Upper lobe of left lung (tissue), 6 donors: ENCODE data around the gene OR51M1. TPM values are rescaled to one million over a fixed set of nuclear protein-coding genes. Genes with fewer than 3 reads are reported as not detected.
"Not testable (repeated sequence)": the region's sequence is repeated elsewhere in the genome, so short reads cannot be mapped to it uniquely, and the experiment has no call there.

Experiments used
- ATAC-seq, 2 donors: fragments of 200-7000 bp; cut with Tn5 transposase; one replicate each; pipeline ENCODE4 v1.9.1; 2022; ENCODE audit warnings: mild to moderate bottlenecking in 2 of 2, moderate library complexity in 2 of 2; ENCODE audit not compliant: low FRiP score in 2 of 2
- DNase-seq, 2 donors: peaks; one replicate each; pipeline ENCODE4 v3.0.0-alpha.2; 2019 to 2020
- H3K27ac ChIP-seq, 4 donors: fragments of 200-600 bp; sonication (generic); one replicate each; pipeline ENCODE4 v1.5.1; 2016 to 2019
- H3K27me3 ChIP-seq, 4 donors: fragments of 200-600 bp; sonication (generic); one replicate each; pipeline ENCODE4 v1.5.1; 2017 to 2019
- H3K36me3 ChIP-seq, 4 donors: fragments of 200-600 bp; sonication (generic); one replicate each; pipeline ENCODE4 v1.5.1; 2016 to 2019
- H3K4me1 ChIP-seq, 4 donors: fragments of 200-600 bp; sonication (generic); one replicate each; pipeline ENCODE4 v1.5.1; 2018 to 2019
- H3K4me3 ChIP-seq, 4 donors: fragments of 200-600 bp; sonication (generic); one replicate each; pipeline ENCODE4 v1.5.1; 2017 to 2019; ENCODE audit warnings: mild to moderate bottlenecking in 2 of 4, moderate library complexity in 1 of 4
- H3K9me3 ChIP-seq, 4 donors: fragments of 200-600 bp; sonication (generic); one replicate each; pipeline ENCODE4 v1.5.1; 2018 to 2019
- CTCF ChIP-seq, 6 experiments: fragments of 450-650 bp in 4 of 6; fragments of 200-600 bp in 2 of 6; sonication (generic) in 2 of 6; IDR thresholded peaks; one replicate each; pipeline ENCODE4 v1.5.1; 2016 to 2019; ENCODE audit warnings: antibody characterized with exemption in 6 of 6
- EP300 ChIP-seq, 4 donors: sonication (generic); formaldehyde crosslinking; IDR thresholded peaks; one replicate each; pipeline ENCODE4 v1.5.1; 2017; ENCODE audit warnings: antibody characterized with exemption in 4 of 4, control low read depth in 2 of 4
- POLR2A ChIP-seq, 4 donors: fragments of 450-650 bp; IDR thresholded peaks; one replicate each; pipeline ENCODE4 v1.5.1; 2016 to 2017; ENCODE audit warnings: antibody characterized with exemption in 4 of 4, mild to moderate bottlenecking in 2 of 4
- POLR2AphosphoS5 ChIP-seq, 2 donors: sonication (generic); formaldehyde crosslinking; IDR thresholded peaks; one replicate each; pipeline ENCODE4 v1.5.1; 2017; ENCODE audit warnings: antibody characterized with exemption in 2 of 2
- WGBS, 2 donors: methylation state at CpG; one replicate each; pipeline ENCODE4 v1.1.5; 2017 to 2018; 5-methylcytosine and 5-hydroxymethylcytosine counted together
- total RNA-seq, 6 donors: library from RNA; depleted of rRNA in 4 of 6; stranded (reverse); fragments of >200 nt in 4 of 6; gene quantifications; one replicate each; pipeline versions ENCODE4 v1.1.0 to v1.2.1, GENCODE V29; 2016 to 2021
- donor health status: DM: no; HTN: no; CAD: no; lungs with moderate emphysema.
- donor health status: DM: no; HTN: yes; CAD: no; lungs with severe emphysema.

Gene OR51M1
- total RNA-seq, 6 donors from 2014 or later = not detected

- no peak within 1 kb of the TSS for H3K4me3 ChIP-seq
- no peak within 1 kb of the TSS for H3K27ac ChIP-seq
- TF ChIP-seq EP300 (IDR thresholded peaks at IDR 0.05) = no peak
- TF ChIP-seq POLR2AphosphoS5 (IDR thresholded peaks at IDR 0.05) = no peak
- no peaks in the 10 kb centered on the region for H3K9me3 ChIP-seq
- no peaks in the 10 kb centered on the region for H3K36me3 ChIP-seq
- H3K4me1 ChIP-seq = no peaks in the 10 kb centered on the region
- 74 to 85% methylated on average over 6 of the region's 6 CpGs for WGBS, 2 donors
- H3K27me3 ChIP-seq = no peaks in the 10 kb centered on the region
- DNase-seq (no peak), ATAC-seq (no peak)
These were observed 39.9 kb upstream of the OR51M1 start, which contains the start of gene OR51B5 for GRCh38 chr11:5343474-5344335. TSS of gene OR51B5 (minus strand) at chr11:5343524. CDS start at chr11:5343524, 0 bp downstream.

- no peaks in the 10 kb centered on the region for H3K9me3 ChIP-seq
- DNase-seq (no peak), ATAC-seq (no peak)
- H3K27me3 ChIP-seq = no peaks in the 10 kb centered on the region
- H3K4me1 ChIP-seq = no peaks in the 10 kb centered on the region
- H3K4me3 ChIP-seq = no peak overlapping the region
- no peaks in the 10 kb centered on the region for H3K36me3 ChIP-seq
- H3K27ac ChIP-seq = no peak overlapping the region
- TF ChIP-seq POLR2A (IDR thresholded peaks at IDR 0.05) (no peak), CTCF (IDR thresholded peaks at IDR 0.05) (no peak), EP300 (IDR thresholded peaks at IDR 0.05) (no peak)
- WGBS, 2 donors = 57 to 66% methylated on average over 3 of the region's 3 CpGs
These were observed 37.8 kb upstream of the OR51M1 start for GRCh38 chr11:5345831-5346230.

- Histone ChIP-seq H3K9me3 (no peaks in the 10 kb centered on the region), H3K4me1 (no peaks in the 10 kb centered on the region), H3K27ac (no peak overlapping the region), H3K27me3 (no peaks in the 10 kb centered on the region), H3K36me3 (no peaks in the 10 kb centered on the region), H3K4me3 (no peak overlapping the region)
- TF ChIP-seq POLR2A (IDR thresholded peaks at IDR 0.05) (no peak), CTCF (IDR thresholded peaks at IDR 0.05) (no peak)
- 37 to 63% methylated on average over 3 of the region's 3 CpGs for WGBS, 2 donors
- no peak for ATAC-seq
- no peak for DNase-seq
These were observed 34.9 kb upstream of the OR51M1 start for GRCh38 chr11:5348551-5349194.

GRCh38 chr11:5349550-5349949 lies 34.1 kb upstream of the OR51M1 start:
- Histone ChIP-seq H3K36me3 (no peaks in the 10 kb centered on the region), H3K4me1 (no peaks in the 10 kb centered on the region), H3K27ac (no peak overlapping the region), H3K9me3 (no peaks in the 10 kb centered on the region), H3K27me3 (no peaks in the 10 kb centered on the region), H3K4me3 (no peak overlapping the region)
- ATAC-seq (no peak), DNase-seq (no peak)
- TF ChIP-seq POLR2A (IDR thresholded peaks at IDR 0.05) (no peak), POLR2AphosphoS5 (IDR thresholded peaks at IDR 0.05) (no peak), CTCF (IDR thresholded peaks at IDR 0.05) (no peak), EP300 (IDR thresholded peaks at IDR 0.05) (no peak)
- WGBS, 2 donors = 47 to 52% methylated on average over 1 of the region's 1 CpG

GRCh38 chr11:5351208-5351607 lies 32.4 kb upstream of the OR51M1 start, which contains the start of gene OR51B6:
TSS of gene OR51B6 (plus strand) at chr11:5351508. CDS start at chr11:5351508, 0 bp downstream.
- no peak within 1 kb of the TSS for H3K27ac ChIP-seq
- H3K27me3 ChIP-seq = no peaks in the 10 kb centered on the region
- 51 to 65% methylated on average over 1 of the region's 1 CpG for WGBS, 2 donors
- ATAC-seq (no peak), DNase-seq (no peak)
- no peaks in the 10 kb centered on the region for H3K4me1 ChIP-seq
- no peaks in the 10 kb centered on the region for H3K9me3 ChIP-seq
- H3K4me3 ChIP-seq = no peak within 1 kb of the TSS
- H3K36me3 ChIP-seq = no peaks in the 10 kb centered on the region
- no peak for TF ChIP-seq POLR2A (IDR thresholded peaks at IDR 0.05)
- TF ChIP-seq POLR2AphosphoS5 (IDR thresholded peaks at IDR 0.05) = no peak
- no peak for TF ChIP-seq EP300 (IDR thresholded peaks at IDR 0.05)
- TF ChIP-seq CTCF (IDR thresholded peaks at IDR 0.05) = no peak

GRCh38 chr11:5356031-5356430 lies 27.6 kb upstream of the OR51M1 start:
- not testable (repeated sequence) for H3K4me1 ChIP-seq, ATAC-seq, DNase-seq, H3K36me3 ChIP-seq, H3K4me3 ChIP-seq, H3K27ac ChIP-seq, H3K27me3 ChIP-seq, H3K9me3 ChIP-seq
- 82 to 93% methylated on average over 5 of the region's 5 CpGs for WGBS, 2 donors
